ENCODE data around the gene SAMD4A. TPM values are rescaled to one million over a fixed set of nuclear protein-coding genes. Genes with fewer than 3 reads are reported as not detected.

Gene SAMD4A
- total RNA-seq, 1 donor from 2014 or later, result 57.0 TPM

- no peaks in the 10 kb centered on the region for H3K27me3 Mint-ChIP-seq (ENCODE audit: low read depth)
- TF ChIP-seq CTCF (IDR thresholded peaks at IDR 0.05), result no peak
- no peak overlapping the region for H3K27ac Mint-ChIP-seq (ENCODE audit: unreplicated experiment)
- H3K9me3 Mint-ChIP-seq (ENCODE audit: low read depth), result no peaks in the 10 kb centered on the region
- no peak overlapping the region for H3K4me3 Mint-ChIP-seq (ENCODE audit: unreplicated experiment)
- H3K36me3 Mint-ChIP-seq (ENCODE audit: low read depth), result peaks cover 21% of the 10 kb centered on the region
- DNase-seq (ENCODE audit: low spot score), result no peak
- H3K4me1 Mint-ChIP-seq (ENCODE audit: low read depth), result peaks cover 38% of the 10 kb centered on the region
Observed at GRCh38 chr14:54767139-54767431, 200.2 kb downstream of the SAMD4A start.

GRCh38 chr14:54767450-54767849 lies 200.5 kb downstream of the SAMD4A start:
- no peak overlapping the region for H3K4me3 Mint-ChIP-seq (ENCODE audit: unreplicated experiment)
- H3K27me3 Mint-ChIP-seq (ENCODE audit: low read depth), result no peaks in the 10 kb centered on the region
- H3K27ac Mint-ChIP-seq (ENCODE audit: unreplicated experiment), result no peak overlapping the region
- no peak for DNase-seq (ENCODE audit: low spot score)
- no peaks in the 10 kb centered on the region for H3K9me3 Mint-ChIP-seq (ENCODE audit: low read depth)
- H3K4me1 Mint-ChIP-seq (ENCODE audit: low read depth), result peaks cover 38% of the 10 kb centered on the region
- no peak for TF ChIP-seq CTCF (IDR thresholded peaks at IDR 0.05)
- H3K36me3 Mint-ChIP-seq (ENCODE audit: low read depth), result peaks cover 21% of the 10 kb centered on the region

GRCh38 chr14:54768501-54769129 lies 201.7 kb downstream of the SAMD4A start:
- no peak for DNase-seq (ENCODE audit: low spot score)
- Mint-ChIP-seq H3K4me1 (ENCODE audit: low read depth) (peaks cover 47% of the 10 kb centered on the region), H3K27me3 (ENCODE audit: low read depth) (no peaks in the 10 kb centered on the region), H3K4me3 (ENCODE audit: unreplicated experiment) (no peak overlapping the region), H3K9me3 (ENCODE audit: low read depth) (no peaks in the 10 kb centered on the region), H3K36me3 (ENCODE audit: low read depth) (peaks cover 21% of the 10 kb centered on the region), H3K27ac (ENCODE audit: unreplicated experiment) (no peak overlapping the region)
- TF ChIP-seq CTCF (IDR thresholded peaks at IDR 0.05), result no peak

GRCh38 chr14:54769951-54770863 lies 203.3 kb downstream of the SAMD4A start:
- peaks cover 13% of the 10 kb centered on the region for H3K36me3 Mint-ChIP-seq (ENCODE audit: low read depth)
- TF ChIP-seq CTCF (IDR thresholded peaks at IDR 0.05), result no peak
- H3K27me3 Mint-ChIP-seq (ENCODE audit: low read depth), result no peaks in the 10 kb centered on the region
- H3K27ac Mint-ChIP-seq (ENCODE audit: unreplicated experiment), result no peak overlapping the region
- H3K4me1 Mint-ChIP-seq (ENCODE audit: low read depth), result peaks cover 43% of the 10 kb centered on the region
- DNase-seq (ENCODE audit: low spot score), result no peak
- no peak overlapping the region for H3K4me3 Mint-ChIP-seq (ENCODE audit: unreplicated experiment)
- no peaks in the 10 kb centered on the region for H3K9me3 Mint-ChIP-seq (ENCODE audit: low read depth)

- Mint-ChIP-seq H3K4me1 (ENCODE audit: low read depth) (peaks cover 56% of the 10 kb centered on the region), H3K36me3 (ENCODE audit: low read depth) (peaks cover 7% of the 10 kb centered on the region), H3K4me3 (ENCODE audit: unreplicated experiment) (no peak overlapping the region), H3K27me3 (ENCODE audit: low read depth) (no peaks in the 10 kb centered on the region), H3K9me3 (ENCODE audit: low read depth) (no peaks in the 10 kb centered on the region), H3K27ac (ENCODE audit: unreplicated experiment) (peak overlapping the region; percentile 97)
- no peak for DNase-seq (ENCODE audit: low spot score)
- TF ChIP-seq CTCF (IDR thresholded peaks at IDR 0.05), result no peak
Observed at GRCh38 chr14:54771411-54772027, 204.6 kb downstream of the SAMD4A start.

All from chondrocyte (in vitro differentiated cells).